Uterus (tissue), 2 donors: ENCODE measurements around the gene PRSS38.

Experiments used
- CTCF ChIP-seq, 4 experiments: fragments of 200-600 bp in 2 of 4; fragments of 450-650 bp in 2 of 4; sonication (generic) in 2 of 4; IDR thresholded peaks; one replicate each; pipeline ENCODE4 v1.5.1; 2016 to 2019; ENCODE audit warnings: antibody characterized with exemption in 4 of 4, mild to moderate bottlenecking in 2 of 4, moderate library complexity in 1 of 4
- POLR2A ChIP-seq, 2 donors: fragments of 450-650 bp; IDR thresholded peaks; one replicate each; pipeline ENCODE4 v1.6.1; 2016; ENCODE audit warnings: antibody characterized with exemption in 2 of 2, mild to moderate bottlenecking in 1 of 2, moderate library complexity in 1 of 2

GRCh38 chr1:227795732-227796131 is 19.7 kb upstream of the PRSS38 start:
- no peak for TF ChIP-seq CTCF (IDR thresholded peaks at IDR 0.05)
- TF ChIP-seq POLR2A (IDR thresholded peaks at IDR 0.05) = no peak
